ENCODE measurements around the gene MELK.
"Not testable (repeated sequence)": the region's sequence is repeated elsewhere in the genome, so short reads cannot be mapped to it uniquely, and the experiment has no call there.

GRCh38 chr9:36533726-36534125 is 39.0 kb upstream of the MELK start:
- not testable (repeated sequence) for TF ChIP-seq CTCF, POLR2A (IDR thresholded peaks at IDR 0.05)
